PC-9 (cell line): ENCODE data around the gene FAM219A. TPM values are rescaled to one million over a fixed set of nuclear protein-coding genes. Genes with fewer than 3 reads are reported as not detected.

Source experiments
- BruUV-seq: library from RNA; stranded (reverse); fragments of 400-500 nt; replicated peaks from 2 replicates; lab custom pipeline; 2021; lab: Mats Ljungman, UMichigan
- CTCF ChIA-PET: fragments of 300-600 bp; sonication (Branson Sonifier 250); formaldehyde crosslinking; loops from one replicate; lab custom pipeline; 2022; ENCODE audit warnings: antibody characterized with exemption; lab: Charles Lee
- POLR2A ChIA-PET: fragments of 300-600 bp; sonication (Branson Sonifier 250); formaldehyde crosslinking; loops from one replicate; lab custom pipeline; 2022; ENCODE audit warnings: antibody characterized with exemption; ENCODE audit not compliant: unreplicated experiment; lab: Charles Lee
- DNase-seq, 2 experiments: peaks; one replicate each; pipeline versions ENCODE4 v3.0.0 to v3.0.0-alpha.2; 2015 to 2022; ENCODE audit warnings: mixed read lengths in 1 of 2
- H2AFZ ChIP-seq: fragments of 200-600 bp; sonication (generic); 2 replicates; pipeline ENCODE4 v1.8.1; 2017; ENCODE audit warnings: antibody characterized with exemption
- H3F3A ChIP-seq: fragments of 200-600 bp; sonication (generic); 2 replicates; pipeline ENCODE4 v1.8.1; 2017; ENCODE audit warnings: antibody characterized with exemption, mild to moderate bottlenecking, low read depth; ENCODE audit not compliant: insufficient read depth
- H3K27ac ChIP-seq: fragments of 200-600 bp; sonication (generic); 2 replicates; pipeline ENCODE4 v1.6.1; 2016; ENCODE audit warnings: mixed run types
- H3K27me3 ChIP-seq: fragments of 200-600 bp; sonication (generic); 2 replicates; pipeline ENCODE4 v1.6.1; 2016; ENCODE audit warnings: low read depth, mixed run types; ENCODE audit not compliant: insufficient read depth
- H3K36me3 ChIP-seq: fragments of 200-600 bp; sonication (generic); 2 replicates; pipeline ENCODE4 v1.6.1; 2016; ENCODE audit warnings: low read depth, mixed run types
- H3K4me1 ChIP-seq: fragments of 200-600 bp; sonication (generic); replicated peaks from 2 replicates; pipeline ENCODE4 v1.6.1; 2016; ENCODE audit warnings: mixed run types; ENCODE audit not compliant: insufficient read depth
- H3K4me2 ChIP-seq: fragments of 200-600 bp; sonication (generic); 2 replicates; pipeline ENCODE4 v1.6.1; 2017; ENCODE audit warnings: mixed run types
- H3K4me3 ChIP-seq: fragments of 200-600 bp; sonication (generic); 2 replicates; pipeline ENCODE4 v1.6.1; 2016; ENCODE audit warnings: mixed run types
- H3K79me2 ChIP-seq: fragments of 200-600 bp; sonication (generic); 2 replicates; pipeline ENCODE4 v1.6.1; 2017; ENCODE audit warnings: low read depth, mixed run types
- H3K9me2 ChIP-seq: fragments of 200-600 bp; sonication (generic); 2 replicates; pipeline ENCODE4 v1.8.1; 2017; ENCODE audit warnings: mild to moderate bottlenecking; ENCODE audit not compliant: insufficient read depth
- H3K9me3 ChIP-seq: fragments of 200-600 bp; sonication (generic); 2 replicates; pipeline ENCODE4 v1.8.1; 2016; ENCODE audit warnings: low read depth; ENCODE audit not compliant: insufficient read depth
- H4K20me1 ChIP-seq: fragments of 200-600 bp; sonication (generic); 2 replicates; pipeline ENCODE4 v1.8.1; 2017; ENCODE audit not compliant: insufficient read depth
- CTCF ChIP-seq: fragments of 200-600 bp; sonication (generic); conservative IDR thresholded peaks from 2 replicates; pipeline ENCODE4 v1.6.1; 2017; ENCODE audit warnings: mixed run types, antibody characterized with exemption, mild to moderate bottlenecking, moderate library complexity
- EZH2 ChIP-seq: fragments of 200-600 bp; sonication (generic); IDR thresholded peaks from 2 replicates; pipeline ENCODE4 v1.8.0; 2017; ENCODE audit warnings: antibody characterized with exemption, low read depth
- intact Hi-C: fragments of 100-400 bp; cut with micrococcal nuclease; formaldehyde crosslinking; loops from one replicate; pipeline ENCODE4 v1.10.0; 2022; ENCODE audit not compliant: unreplicated experiment
- total RNA-seq: library from RNA; stranded (reverse); gene quantifications from 2 replicates; pipeline ENCODE4 v1.2.3, GENCODE V29; 2021

The FAM219A gene
- total RNA-seq, 1 experiment from 2014 or later = 15.6 TPM

GRCh38 chr9:34502891-34503290 is 44.5 kb upstream of the FAM219A start:
- intact Hi-C loops = loop anchor here (5.0 kb wide), 1 partner anchor 99 kb away; no protein-coding TSS in a partner anchor
- TF ChIP-seq CTCF = no peak
- no peak for TF ChIP-seq EZH2
- Histone ChIP-seq H3K9me2 (no peaks in the 10 kb centered on the region), H4K20me1 (no peaks in the 10 kb centered on the region), H3K79me2 (no peaks in the 10 kb centered on the region), H3K27ac (no peak overlapping the region), H3K36me3 (no peaks in the 10 kb centered on the region), H3K27me3 (0 out of 2 replicates have a peak, but pooled peaks cover 7% of the 10 kb centered on the region), H3K9me3 (no peaks in the 10 kb centered on the region), H3K4me2 (no peak overlapping the region), H2AFZ (no peak overlapping the region), H3F3A (no peaks in the 10 kb centered on the region), H3K4me1 (no peaks in the 10 kb centered on the region), H3K4me3 (no peak overlapping the region)
- ChIA-PET CTCF (no interaction called here), POLR2A (no interaction called here)
- DNase-seq = no peak
- BruUV-seq = no TSS peak

DNA sequence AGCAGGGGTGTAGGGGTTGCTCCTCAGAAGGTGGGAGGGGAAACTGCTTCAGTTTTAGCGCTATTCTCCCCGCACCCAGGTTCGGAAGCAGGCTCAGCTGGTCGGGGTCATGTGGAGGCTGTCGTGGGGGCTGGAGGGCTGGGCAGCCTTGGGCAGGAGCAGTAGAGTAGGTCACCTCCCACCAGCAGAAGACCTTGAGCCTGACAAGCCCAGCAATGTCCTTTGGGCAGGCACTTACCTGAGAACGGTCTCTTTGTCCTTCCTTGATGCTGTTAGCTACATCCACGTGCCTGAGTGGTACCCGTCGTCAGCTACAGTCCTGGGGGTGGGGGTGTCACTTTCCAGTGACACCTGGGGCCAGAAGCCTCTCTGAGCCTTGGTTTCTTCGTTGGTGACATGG is 44.1 kb upstream of the FAM219A start:
- intact Hi-C loops = loop anchor here (5.0 kb wide), 1 partner anchor 100 kb away; no protein-coding TSS in a partner anchor
- no peak for DNase-seq
- BruUV-seq = no TSS peak
- no peaks in the 10 kb centered on the region for H3K4me1 ChIP-seq
- H3K4me3 ChIP-seq = no peak overlapping the region
- ChIA-PET POLR2A (no interaction called here), CTCF (no interaction called here)
- H2AFZ ChIP-seq = no peak overlapping the region
- H3K36me3 ChIP-seq = no peaks in the 10 kb centered on the region
- H3K79me2 ChIP-seq = no peaks in the 10 kb centered on the region
- H3K9me3 ChIP-seq = no peaks in the 10 kb centered on the region
- H3F3A ChIP-seq = no peaks in the 10 kb centered on the region
- no peaks in the 10 kb centered on the region for H3K9me2 ChIP-seq
- H3K27me3 ChIP-seq = 0 out of 2 replicates have a peak, but pooled peaks cover 7% of the 10 kb centered on the region
- H4K20me1 ChIP-seq = no peaks in the 10 kb centered on the region
- H3K4me2 ChIP-seq = no peak overlapping the region
- TF ChIP-seq EZH2 (no peak), CTCF (no peak)
- no peak overlapping the region for H3K27ac ChIP-seq

DNA sequence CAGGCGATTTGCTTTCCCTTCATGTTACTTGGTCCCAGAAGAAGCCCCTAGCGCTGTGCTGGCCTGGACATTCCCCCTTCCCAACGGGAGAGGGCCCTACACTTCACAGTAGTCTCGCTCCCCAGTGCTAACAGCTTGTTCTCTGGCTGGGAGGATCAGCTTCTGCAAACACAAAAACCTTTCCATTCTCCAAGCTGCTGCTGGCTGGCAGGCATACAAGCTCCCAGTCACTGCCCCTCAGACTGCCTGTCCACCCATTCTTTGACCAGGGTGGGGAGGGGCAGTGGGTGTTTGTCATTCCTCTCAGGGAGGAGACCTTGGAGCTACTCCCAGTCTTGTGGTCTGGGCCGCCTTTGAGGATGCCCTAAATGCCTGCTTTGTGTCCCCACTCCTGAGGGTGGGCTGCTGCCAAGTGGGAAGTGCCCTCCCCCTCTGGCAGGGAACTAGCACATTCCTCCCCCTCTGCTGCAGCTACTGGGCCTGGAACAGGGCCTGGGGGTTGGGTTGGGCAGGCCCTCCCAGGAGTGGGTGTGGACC is 43.6 kb upstream of the FAM219A start:
- Histone ChIP-seq H3K79me2 (no peaks in the 10 kb centered on the region), H2AFZ (no peak overlapping the region), H4K20me1 (no peaks in the 10 kb centered on the region), H3K9me2 (no peaks in the 10 kb centered on the region), H3K9me3 (no peaks in the 10 kb centered on the region), H3K27me3 (0 out of 2 replicates have a peak, but pooled peaks cover 7% of the 10 kb centered on the region), H3K36me3 (no peaks in the 10 kb centered on the region), H3F3A (no peaks in the 10 kb centered on the region), H3K4me2 (no peak overlapping the region), H3K27ac (no peak overlapping the region), H3K4me1 (no peaks in the 10 kb centered on the region), H3K4me3 (no peak overlapping the region)
- POLR2A ChIA-PET = no interaction called here
- DNase-seq = no peak
- intact Hi-C loops = loop anchor here (5.0 kb wide), 1 partner anchor 100 kb away; no protein-coding TSS in a partner anchor
- BruUV-seq = no TSS peak
- CTCF ChIA-PET = interaction anchor here (0.5 kb wide), 1 partner anchor 86 kb away, joined by 11 read pairs; no protein-coding TSS in a partner anchor
- TF ChIP-seq EZH2 (no peak), CTCF (no peak)
